AG04450 (cell line): Measurements from ENCODE around the gene EPB41. TPM values are rescaled to one million over a fixed set of nuclear protein-coding genes. Genes with fewer than 3 reads are reported as not detected.

Experiments
- CTCF ChIA-PET: fragments of 300-600, 350-600 bp; formaldehyde crosslinking; extraction: SDS; loops from one replicate; lab custom pipeline; 2022; ENCODE audit warnings: antibody characterized with exemption, inconsistent platforms; lab: Charles Lee
- POLR2A ChIA-PET: fragments of 350-600 bp; formaldehyde crosslinking; extraction: SDS; loops from one replicate; lab custom pipeline; 2021; ENCODE audit warnings: antibody characterized with exemption, inconsistent platforms; lab: Yijun Ruan, JAX
- DNase-seq: peaks from one replicate; pipeline ENCODE4 v3.0.0-alpha.2; 2011; ENCODE audit warnings: low read depth, low spot score
- H3K27ac ChIP-seq: one replicate; pipeline ENCODE4 v1.5.1; 2012; ENCODE audit warnings: low read depth, low read length, control low read depth
- H3K27me3 ChIP-seq: one replicate; pipeline ENCODE4 v1.6.0; 2012; ENCODE audit warnings: low read length; ENCODE audit not compliant: control insufficient read depth, insufficient read depth
- H3K4me3 ChIP-seq: 2 replicates; pipeline ENCODE4 v1.5.1; 2011; ENCODE audit warnings: mild to moderate bottlenecking, low read depth, low read length, control low read depth
- H3K9me3 ChIP-seq: 2 replicates; pipeline ENCODE4 v1.5.1; 2012; ENCODE audit warnings: low read length; ENCODE audit not compliant: control insufficient read depth, insufficient read depth
- polyA plus RNA-seq: library from polyadenylated mRNA; depleted of rRNA; stranded (reverse); fragments of >200 nt; gene quantifications from 2 replicates; pipeline ENCODE4 v1.2.3, GENCODE V29; 2011
- TF ChIP-seq, protein P1 (sequence below): IDR thresholded peaks from 2 replicates; pipeline ENCODE4 v1.5.1; 2011; ENCODE audit warnings: low read depth, low read length, control low read depth, inconsistent platforms

Gene EPB41
- polyA plus RNA-seq, 1 experiment: 7.8 TPM

DNA sequence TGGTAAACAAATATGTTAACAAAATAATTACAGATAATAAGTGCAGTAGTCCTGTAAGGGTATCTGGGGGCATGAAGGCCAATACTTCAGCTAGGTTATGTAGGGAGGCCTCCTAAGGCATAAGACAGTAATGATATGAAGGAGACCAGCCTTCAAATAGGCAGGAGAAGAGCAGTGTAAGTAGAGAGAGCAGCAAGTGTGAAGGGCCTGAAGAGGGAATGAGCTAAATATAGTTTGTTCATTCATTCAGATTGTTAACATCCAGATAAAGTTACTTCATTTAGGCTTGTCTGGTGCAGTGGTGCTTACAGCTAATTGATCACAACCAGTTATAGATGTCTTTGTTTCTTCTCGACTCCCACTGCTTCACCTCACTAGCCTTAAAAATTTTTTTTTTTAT, 71.1 kb downstream of the EPB41 start:
- CTCF ChIA-PET: no interaction called here

DNA sequence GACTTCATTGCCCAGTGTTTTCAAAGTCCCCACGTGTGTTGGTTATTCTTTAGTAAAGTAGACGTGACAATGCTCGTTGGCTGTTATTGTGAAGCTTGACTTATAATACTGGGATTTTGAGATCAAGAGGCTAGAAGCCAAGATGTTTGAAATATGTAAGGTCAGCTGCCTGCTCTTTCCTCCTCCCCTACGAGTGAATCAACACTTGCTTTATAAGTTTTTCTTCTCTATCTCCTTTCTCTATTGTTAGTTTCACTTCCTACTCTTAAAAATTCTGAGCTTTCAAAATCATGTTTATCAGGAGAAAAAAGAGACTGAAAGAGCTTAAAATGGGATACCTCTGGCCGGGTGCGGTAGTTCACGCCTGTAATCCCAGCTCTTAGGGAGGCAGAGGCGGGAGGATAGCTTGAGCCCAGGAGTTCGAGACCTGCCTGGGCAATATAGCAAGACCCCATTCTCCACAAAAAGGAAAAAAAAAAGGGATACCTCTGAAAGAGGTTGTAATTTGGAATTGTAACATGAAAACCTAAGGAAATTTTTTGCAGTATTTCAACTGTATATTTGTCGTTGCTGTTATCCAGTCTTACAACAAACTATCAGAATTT, 72.0 kb downstream of the EPB41 start:
- TF ChIP-seq, protein P1, sequence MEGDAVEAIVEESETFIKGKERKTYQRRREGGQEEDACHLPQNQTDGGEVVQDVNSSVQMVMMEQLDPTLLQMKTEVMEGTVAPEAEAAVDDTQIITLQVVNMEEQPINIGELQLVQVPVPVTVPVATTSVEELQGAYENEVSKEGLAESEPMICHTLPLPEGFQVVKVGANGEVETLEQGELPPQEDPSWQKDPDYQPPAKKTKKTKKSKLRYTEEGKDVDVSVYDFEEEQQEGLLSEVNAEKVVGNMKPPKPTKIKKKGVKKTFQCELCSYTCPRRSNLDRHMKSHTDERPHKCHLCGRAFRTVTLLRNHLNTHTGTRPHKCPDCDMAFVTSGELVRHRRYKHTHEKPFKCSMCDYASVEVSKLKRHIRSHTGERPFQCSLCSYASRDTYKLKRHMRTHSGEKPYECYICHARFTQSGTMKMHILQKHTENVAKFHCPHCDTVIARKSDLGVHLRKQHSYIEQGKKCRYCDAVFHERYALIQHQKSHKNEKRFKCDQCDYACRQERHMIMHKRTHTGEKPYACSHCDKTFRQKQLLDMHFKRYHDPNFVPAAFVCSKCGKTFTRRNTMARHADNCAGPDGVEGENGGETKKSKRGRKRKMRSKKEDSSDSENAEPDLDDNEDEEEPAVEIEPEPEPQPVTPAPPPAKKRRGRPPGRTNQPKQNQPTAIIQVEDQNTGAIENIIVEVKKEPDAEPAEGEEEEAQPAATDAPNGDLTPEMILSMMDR: no peak
- peaks cover 9% of the 10 kb centered on the region for H3K9me3 ChIP-seq
- ChIA-PET CTCF (interaction anchor here (0.6 kb wide), 1 partner anchor 190 kb away, joined by 3 read pairs; no protein-coding TSS in a partner anchor), POLR2A (no interaction called here)
- no peak for DNase-seq
- H3K27me3 ChIP-seq: no peaks in the 10 kb centered on the region
- no peak overlapping the region for H3K27ac ChIP-seq
- H3K4me3 ChIP-seq: no peak overlapping the region

More for the DNA sequence above, 71.1 kb downstream of the EPB41 start:
- POLR2A ChIA-PET: no interaction called here
- Histone ChIP-seq H3K27me3 (no peaks in the 10 kb centered on the region), H3K9me3 (peaks cover 9% of the 10 kb centered on the region), H3K4me3 (no peak overlapping the region), H3K27ac (no peak overlapping the region)
- TF ChIP-seq, protein P1: no peak
- no peak for DNase-seq

DNA sequence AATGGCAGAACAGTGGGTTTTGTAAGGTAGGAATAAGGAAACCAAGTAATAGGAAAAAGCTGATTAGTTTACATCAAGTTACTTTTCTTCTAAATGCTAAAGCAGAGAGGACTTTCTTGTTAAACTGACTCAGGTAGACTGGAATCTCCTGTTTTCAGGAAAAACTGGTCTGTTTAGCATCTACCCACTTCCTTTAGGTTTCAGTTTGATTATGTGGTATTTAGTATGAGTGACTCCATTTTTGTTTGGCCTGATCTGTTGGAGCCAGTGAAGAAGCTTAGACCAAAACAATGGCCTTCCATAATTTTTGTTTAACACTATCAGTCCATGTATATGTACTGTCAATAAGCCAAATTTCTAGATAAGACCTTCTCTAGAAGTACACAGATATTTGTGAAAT, 88.4 kb downstream of the EPB41 start:
- Histone ChIP-seq H3K27me3 (no peaks in the 10 kb centered on the region), H3K9me3 (no peaks in the 10 kb centered on the region), H3K27ac (no peak overlapping the region), H3K4me3 (no peak overlapping the region)
- CTCF ChIA-PET: interaction anchor here (1.5 to 1.6 kb wide), 2 partner anchors 31 to 121 kb away, joined by 4 to 5 read pairs; no protein-coding TSS in a partner anchor
- POLR2A ChIA-PET: no interaction called here
- no peak for DNase-seq
- TF ChIP-seq, protein P1: no peak

DNA sequence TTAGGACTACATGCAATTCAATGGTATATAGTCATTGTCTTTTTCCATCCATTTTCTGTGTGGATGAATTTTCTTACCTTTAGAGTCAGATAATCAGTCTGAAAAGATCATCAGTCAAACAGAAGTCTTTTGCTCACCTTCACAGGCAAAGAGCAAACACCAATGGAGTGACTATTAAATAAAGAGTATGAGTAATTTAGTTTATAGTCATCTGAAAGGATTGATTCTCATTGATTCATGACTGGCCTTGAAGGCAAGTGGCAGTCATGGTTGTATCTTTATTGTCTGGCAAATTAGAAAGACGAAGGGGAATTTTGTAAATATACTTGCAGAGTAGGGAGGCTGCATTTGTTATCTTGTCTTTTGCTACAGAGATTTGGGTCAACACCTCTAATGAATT, 89.9 kb downstream of the EPB41 start:
- Histone ChIP-seq H3K4me3 (no peak overlapping the region), H3K27me3 (no peaks in the 10 kb centered on the region), H3K27ac (no peak overlapping the region), H3K9me3 (no peaks in the 10 kb centered on the region)
- TF ChIP-seq, protein P1: no peak
- POLR2A ChIA-PET: no interaction called here
- CTCF ChIA-PET: no interaction called here
- DNase-seq: no peak

DNA sequence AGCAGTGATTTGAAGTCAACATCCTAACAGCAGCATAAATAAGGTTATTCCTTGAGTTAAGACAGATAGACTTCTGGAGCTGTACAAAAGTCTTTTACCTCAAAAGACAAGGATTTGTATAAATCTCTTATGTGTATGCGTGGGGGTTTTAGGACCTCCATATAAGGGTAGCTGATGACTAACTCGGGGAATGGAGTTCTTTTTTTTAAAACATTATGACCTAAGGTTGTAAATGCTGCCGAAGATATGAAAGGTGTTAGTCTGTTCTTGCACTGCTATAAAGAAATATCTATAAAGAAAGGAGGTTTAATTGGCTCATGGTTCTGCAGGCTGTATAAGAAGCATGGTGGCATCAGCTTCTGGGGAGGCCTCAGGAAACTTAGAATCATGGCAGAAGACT, 90.4 kb downstream of the EPB41 start:
- TF ChIP-seq, protein P1: no peak
- Histone ChIP-seq H3K27ac (no peak overlapping the region), H3K9me3 (no peaks in the 10 kb centered on the region), H3K27me3 (no peaks in the 10 kb centered on the region), H3K4me3 (no peak overlapping the region)
- ChIA-PET POLR2A (no interaction called here), CTCF (no interaction called here)
- no peak for DNase-seq
